Thymus (tissue), 14 donors: Measurements from ENCODE around the gene HCAR1. TPM values are rescaled to one million over a fixed set of nuclear protein-coding genes. Genes with fewer than 3 reads are reported as not detected.
A peak's percentile ranks its signal among the peaks of the same experiment; 100 is the strongest.
"Not testable (repeated sequence)": the region's sequence is repeated elsewhere in the genome, so short reads cannot be mapped to it uniquely, and the experiment has no call there.

Experiments used
- DNase-seq, 9 donors: peaks; one replicate each; pipeline ENCODE4 v3.0.0-alpha.2; 2013; ENCODE audit warnings: low spot score in 9 of 9, low read depth in 6 of 9, missing footprints in 1 of 9
- H3K27ac ChIP-seq, 2 donors: one replicate each; pipeline ENCODE4 v1.5.1; 2013; ENCODE audit warnings: control low read depth in 1 of 2, low read depth in 1 of 2, low read length in 1 of 2, mild to moderate bottlenecking in 1 of 2, moderate library complexity in 1 of 2
- H3K27me3 ChIP-seq, 2 donors: one replicate each; pipeline ENCODE4 v1.5.1; 2013; ENCODE audit warnings: low read length in 1 of 2; ENCODE audit not compliant: control insufficient read depth in 2 of 2, insufficient read depth in 1 of 2
- H3K36me3 ChIP-seq, 2 donors: one replicate each; pipeline ENCODE4 v1.5.1; 2013; ENCODE audit warnings: low read length in 1 of 2, mild to moderate bottlenecking in 1 of 2, moderate library complexity in 1 of 2; ENCODE audit not compliant: control insufficient read depth in 2 of 2, insufficient read depth in 2 of 2
- H3K4me1 ChIP-seq, 2 donors: one replicate each; pipeline ENCODE4 v1.5.1; 2013; ENCODE audit warnings: low read length in 2 of 2; ENCODE audit not compliant: control insufficient read depth in 2 of 2, insufficient read depth in 2 of 2
- H3K4me3 ChIP-seq, 2 donors: one replicate each; pipeline ENCODE4 v1.5.1; 2013; ENCODE audit warnings: low read length in 2 of 2, control low read depth in 1 of 2, mild to moderate bottlenecking in 1 of 2
- H3K9me3 ChIP-seq, 2 donors: one replicate each; pipeline ENCODE4 v1.5.1; 2013; ENCODE audit warnings: low read length in 1 of 2, mild to moderate bottlenecking in 1 of 2; ENCODE audit not compliant: control insufficient read depth in 2 of 2, insufficient read depth in 1 of 2
- whole genome bisulfite sequencing: extraction: QIAGEN DNeasy Blood & Tissue Kit; methylation state at CpG from one replicate; pipeline ENCODE4 v1.1.7; 2013; 5-methylcytosine and 5-hydroxymethylcytosine counted together
- long read RNA-seq, 10 donors: transcript quantifications; one replicate each; lab custom pipeline, GENCODE V29; 2026
- polyA plus RNA-seq: library from polyadenylated mRNA; stranded (reverse); fragments of 200-250 nt; gene quantifications from one replicate; pipeline ENCODE4 v1.2.3, GENCODE V29; 2013
- total RNA-seq: library from RNA; stranded (reverse); fragments of 120-200 nt; gene quantifications from one replicate; pipeline ENCODE4 v1.2.4, GENCODE V29; 2013
- donor health status: healthy.

The HCAR1 gene
- total RNA-seq (0.33 TPM), polyA plus RNA-seq (0.50 TPM)
- long read RNA-seq, donor 1: 0 reads
- long read RNA-seq, donor 2: 0 reads
- long read RNA-seq, donor 3: 0 reads
- long read RNA-seq, donor 4, full-length matches to known transcripts: 2 of 110 reads
- long read RNA-seq, donor 4, partial matches to known transcripts: 66 of 110 reads
- long read RNA-seq, donor 4, other reads (novel, unspliced or antisense): 42 of 110 reads
- long read RNA-seq, donor 5, full-length matches to known transcripts: 4 of 170 reads
- long read RNA-seq, donor 5, partial matches to known transcripts: 88 of 170 reads
- long read RNA-seq, donor 5, other reads (novel, unspliced or antisense): 78 of 170 reads
- long read RNA-seq, donor 6, full-length matches to known transcripts: 3 of 130 reads
- long read RNA-seq, donor 6, partial matches to known transcripts: 127 of 130 reads
- long read RNA-seq, donor 6, other reads (novel, unspliced or antisense): 0 of 130 reads
- long read RNA-seq, donor 7, full-length matches to known transcripts: 1 of 132 reads
- long read RNA-seq, donor 7, partial matches to known transcripts: 84 of 132 reads
- long read RNA-seq, donor 7, other reads (novel, unspliced or antisense): 47 of 132 reads
- long read RNA-seq, donor 8, full-length matches to known transcripts: 2 of 2 reads
- long read RNA-seq, donor 8, partial matches to known transcripts: 0 of 2 reads
- long read RNA-seq, donor 8, other reads (novel, unspliced or antisense): 0 of 2 reads
- long read RNA-seq, donor 9: 0 reads
- long read RNA-seq, donor 10, full-length matches to known transcripts: 2 of 2 reads
- long read RNA-seq, donor 10, partial matches to known transcripts: 0 of 2 reads
- long read RNA-seq, donor 10, other reads (novel, unspliced or antisense): 0 of 2 reads

GRCh38 chr12:122730215-122731014 is at the start of gene HCAR1:
TSS of gene HCAR1 (minus strand) at chr12:122730844. CDS start at chr12:122730339, 505 bp downstream.
- peak within 1 kb of the TSS in 1 of 2 donors; percentile 8 for H3K4me3 ChIP-seq
- peaks cover 0 to 1% of the 10 kb centered on the region in 2 donors for H3K9me3 ChIP-seq
- H3K36me3 ChIP-seq: no peaks in the 10 kb centered on the region
- no peaks in the 10 kb centered on the region for H3K27me3 ChIP-seq
- H3K4me1 ChIP-seq: peaks cover 0 to 33% of the 10 kb centered on the region in 2 donors
- H3K27ac ChIP-seq: peak within 1 kb of the TSS in 1 of 2 donors; percentile 49
- WGBS: 74% methylated on average over 32 of the region's 32 CpGs
- peak in 2 of 9 donors; percentile 28 to 56 for DNase-seq

- 97% methylated on average over 1 of the region's 1 CpG for whole genome bisulfite sequencing
- H3K4me3 ChIP-seq: no peak overlapping the region
Measured at GRCh38 chr12:122757568-122757967, 26.9 kb upstream of the HCAR1 start.

GRCh38 chr12:122754790-122755189 is 24.1 kb upstream of the HCAR1 start:
- peaks cover 13 to 14% of the 10 kb centered on the region in 2 donors for H3K4me1 ChIP-seq
- 42% methylated on average over 1 of the region's 1 CpG for WGBS
- no peaks in the 10 kb centered on the region for H3K27me3 ChIP-seq
- no peak overlapping the region for H3K4me3 ChIP-seq
- no peaks in the 10 kb centered on the region for H3K9me3 ChIP-seq
- H3K27ac ChIP-seq: no peak overlapping the region
- peaks cover 25 to 56% of the 10 kb centered on the region in 2 donors for H3K36me3 ChIP-seq
- DNase-seq: no peak

More at GRCh38 chr12:122757568-122757967, 26.9 kb upstream of the HCAR1 start:
- no peak for DNase-seq
- Histone ChIP-seq H3K9me3 (no peaks in the 10 kb centered on the region), H3K4me1 (peaks cover 10% of the 10 kb centered on the region in 2 donors), H3K36me3 (peaks cover 31 to 75% of the 10 kb centered on the region in 2 donors), H3K27me3 (no peaks in the 10 kb centered on the region), H3K27ac (no peak overlapping the region)

GRCh38 chr12:122753319-122753650 is 22.6 kb upstream of the HCAR1 start:
- DNase-seq: no peak
- WGBS: 11% methylated on average over 5 of the region's 5 CpGs
- no peaks in the 10 kb centered on the region for H3K9me3 ChIP-seq

GRCh38 chr12:122752464-122753318 is 22.0 kb upstream of the HCAR1 start, which contains the start of gene DENR:
TSS of gene DENR (plus strand) at chr12:122752824. CDS start at chr12:122753702, 878 bp downstream.
- no peaks in the 10 kb centered on the region for H3K9me3 ChIP-seq
- peak within 1 kb of the TSS; percentile 75 to 95 for H3K27ac ChIP-seq
- H3K36me3 ChIP-seq: peaks cover 11 to 36% of the 10 kb centered on the region in 2 donors
- H3K4me3 ChIP-seq: peak within 1 kb of the TSS; percentile 93 to 96
- peaks cover 13 to 14% of the 10 kb centered on the region in 2 donors for H3K4me1 ChIP-seq
- H3K27me3 ChIP-seq: no peaks in the 10 kb centered on the region
- WGBS: under 1% methylated on average over 73 of the region's 73 CpGs
- DNase-seq: peak; percentile 92 to 99 (median 97)

More at GRCh38 chr12:122753319-122753650, 22.6 kb upstream of the HCAR1 start:
- Histone ChIP-seq H3K4me3 (peak overlapping the region; percentile 93 to 96), H3K36me3 (peaks cover 17 to 42% of the 10 kb centered on the region in 2 donors), H3K4me1 (peaks cover 13 to 14% of the 10 kb centered on the region in 2 donors), H3K27me3 (no peaks in the 10 kb centered on the region), H3K27ac (peak overlapping the region; percentile 46 to 75)

- 76% methylated on average over 17 of the region's 17 CpGs for WGBS
Measured at GRCh38 chr12:122750781-122751515, 20.3 kb upstream of the HCAR1 start.

GRCh38 chr12:122749569-122750332 is 19.1 kb upstream of the HCAR1 start:
- DNase-seq: no peak
- H3K36me3 ChIP-seq: peaks cover 4 to 13% of the 10 kb centered on the region in 2 donors
- WGBS: 95% methylated on average over 6 of the region's 6 CpGs
- no peaks in the 10 kb centered on the region for H3K27me3 ChIP-seq
- peaks cover 13 to 14% of the 10 kb centered on the region in 2 donors for H3K4me1 ChIP-seq
- no peaks in the 10 kb centered on the region for H3K9me3 ChIP-seq
- H3K4me3 ChIP-seq: no peak overlapping the region
- H3K27ac ChIP-seq: no peak overlapping the region

More at GRCh38 chr12:122750781-122751515, 20.3 kb upstream of the HCAR1 start:
- peaks cover 4 to 21% of the 10 kb centered on the region in 2 donors for H3K36me3 ChIP-seq
- H3K9me3 ChIP-seq, DNase-seq, H3K4me3 ChIP-seq, H3K27me3 ChIP-seq: not testable (repeated sequence)
- H3K27ac ChIP-seq: peak overlapping the region in 1 of 2 donors; percentile 11
- H3K4me1 ChIP-seq: peaks cover 13 to 14% of the 10 kb centered on the region in 2 donors
